ENCODE measurements around the gene RBM39. TPM values are rescaled to one million over a fixed set of nuclear protein-coding genes. Genes with fewer than 3 reads are reported as not detected.

Gene RBM39
- total RNA-seq, 1 donor from 2014 or later = 322 TPM

- DNase-seq (ENCODE audit: low read depth) = peak; percentile 55
- TF ChIP-seq CTCF (IDR thresholded peaks at IDR 0.05; ENCODE audit: insufficient read depth, low read length, severe bottlenecking) = no peak
- no peaks in the 10 kb centered on the region for H3K27me3 ChIP-seq (ENCODE audit: control insufficient read depth, insufficient read depth, low read length)
- no peak for FAIRE-seq
- peaks cover 1% of the 10 kb centered on the region for H3K36me3 ChIP-seq (ENCODE audit: control insufficient read depth, insufficient read depth, low read length)
- no peak overlapping the region for H3K4me3 ChIP-seq (ENCODE audit: low read depth, low read length)
These were observed 34.5 kb upstream of the RBM39 start for GRCh38 chr20:35776513-35777101.

- DNase-seq (ENCODE audit: low read depth) (no peak), FAIRE-seq (no peak)
- H3K36me3 ChIP-seq (ENCODE audit: control insufficient read depth, insufficient read depth, low read length) = no peaks in the 10 kb centered on the region
- H3K4me3 ChIP-seq (ENCODE audit: low read depth, low read length) = no peak overlapping the region
- TF ChIP-seq CTCF (IDR thresholded peaks at IDR 0.05; ENCODE audit: insufficient read depth, low read length, severe bottlenecking) = no peak
- no peaks in the 10 kb centered on the region for H3K27me3 ChIP-seq (ENCODE audit: control insufficient read depth, insufficient read depth, low read length)
These were observed 32.3 kb upstream of the RBM39 start for GRCh38 chr20:35774391-35774790.

DNA sequence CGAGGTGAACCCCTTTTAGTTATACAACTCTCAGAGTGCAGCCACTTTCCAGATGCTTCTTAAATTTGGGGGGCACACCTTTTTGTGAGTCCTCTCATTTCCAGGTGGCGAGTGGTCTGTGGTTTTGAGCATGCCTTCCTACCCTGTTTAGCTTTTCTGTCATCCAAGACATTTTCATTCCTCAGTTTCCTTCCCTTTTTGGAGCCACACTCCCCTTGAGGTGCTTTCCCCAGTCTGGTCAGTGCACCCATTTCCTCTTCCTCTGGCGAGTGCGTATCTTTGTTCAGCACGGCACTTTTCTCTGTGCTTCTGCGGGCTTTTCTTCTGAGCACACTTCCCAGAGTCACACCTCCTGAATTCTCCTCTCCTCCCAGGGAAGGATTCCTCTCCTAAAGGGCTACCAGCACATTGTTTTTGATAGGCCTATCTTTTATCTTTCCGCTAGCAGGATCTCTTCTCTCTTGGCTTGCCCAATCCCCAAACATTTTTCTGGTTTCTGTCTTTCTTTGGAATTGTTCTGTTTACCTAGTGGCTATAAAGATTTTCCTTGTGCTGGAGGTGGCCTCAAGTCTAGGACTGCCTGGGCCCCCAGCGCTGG is 31.2 kb upstream of the RBM39 start:
- Histone ChIP-seq H3K4me3 (ENCODE audit: low read depth, low read length) (peak overlapping the region; percentile 83), H3K27me3 (ENCODE audit: control insufficient read depth, insufficient read depth, low read length) (no peaks in the 10 kb centered on the region), H3K36me3 (ENCODE audit: control insufficient read depth, insufficient read depth, low read length) (no peaks in the 10 kb centered on the region)
- DNase-seq (ENCODE audit: low read depth) = peak; percentile 30
- no peak for TF ChIP-seq CTCF (IDR thresholded peaks at IDR 0.05; ENCODE audit: insufficient read depth, low read length, severe bottlenecking)
- FAIRE-seq = no peak

GRCh38 chr20:35772563-35773058 is 30.6 kb upstream of the RBM39 start:
- Histone ChIP-seq H3K36me3 (ENCODE audit: control insufficient read depth, insufficient read depth, low read length) (no peaks in the 10 kb centered on the region), H3K27me3 (ENCODE audit: control insufficient read depth, insufficient read depth, low read length) (no peaks in the 10 kb centered on the region), H3K4me3 (ENCODE audit: low read depth, low read length) (peak overlapping the region; percentile 83)
- no peak for DNase-seq (ENCODE audit: low read depth)
- no peak for TF ChIP-seq CTCF (IDR thresholded peaks at IDR 0.05; ENCODE audit: insufficient read depth, low read length, severe bottlenecking)
- FAIRE-seq = no peak

DNA sequence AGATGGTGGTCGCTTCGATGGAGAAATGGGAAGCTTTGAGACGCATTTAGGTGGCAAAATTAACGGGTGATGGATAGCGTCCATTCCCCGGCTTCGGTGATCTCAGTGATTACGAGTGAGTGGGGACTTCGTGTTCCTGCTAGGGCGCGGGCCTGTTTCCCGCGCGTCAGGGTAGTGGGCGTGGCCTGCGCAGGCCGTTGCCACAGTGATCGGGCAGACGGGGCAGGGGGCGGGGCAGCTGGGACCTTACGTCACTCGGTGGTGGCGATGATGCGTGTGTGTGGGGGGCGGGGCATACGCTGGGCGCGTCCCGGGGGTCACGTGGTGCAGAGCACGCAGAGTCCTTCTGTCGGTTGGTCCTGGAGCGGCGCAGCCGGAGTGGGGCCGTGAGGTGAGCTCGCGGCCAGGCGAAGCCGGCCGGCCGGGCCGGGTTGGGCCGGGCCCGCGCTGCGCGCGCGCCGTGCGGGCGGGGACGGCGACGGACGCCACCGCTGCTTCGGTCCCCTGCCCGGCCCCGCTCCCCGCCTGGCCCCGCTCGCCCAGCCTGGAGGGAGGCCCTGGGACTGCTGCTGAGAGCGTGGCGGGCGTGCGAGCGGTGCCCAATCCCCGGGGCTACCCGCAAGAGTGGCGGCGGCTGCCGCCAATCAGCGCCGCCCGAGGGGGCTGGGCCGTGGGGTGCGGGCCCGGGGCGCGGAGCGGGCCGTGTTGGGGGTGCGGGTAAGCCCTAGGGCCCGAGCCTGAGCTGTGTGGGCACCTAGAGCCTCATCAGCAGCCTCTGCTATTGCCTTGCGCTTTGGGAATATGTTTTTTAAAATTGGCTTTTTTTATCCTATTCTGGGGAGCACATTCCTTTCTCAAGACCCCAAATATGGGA is 29.9 kb upstream of the RBM39 start, which contains the start of gene PHF20:
Gene PHF20, plus strand, starts transcription at position 327 of the 874 bp plus-strand sequence. CDS start 29,508 bp downstream, outside the sequence.
- no peak for TF ChIP-seq CTCF (IDR thresholded peaks at IDR 0.05; ENCODE audit: insufficient read depth, low read length, severe bottlenecking)
- DNase-seq (ENCODE audit: low read depth) = peak; percentile 85
- Histone ChIP-seq H3K4me3 (ENCODE audit: low read depth, low read length) (peak within 1 kb of the TSS; percentile 83), H3K36me3 (ENCODE audit: control insufficient read depth, insufficient read depth, low read length) (no peaks in the 10 kb centered on the region), H3K27me3 (ENCODE audit: control insufficient read depth, insufficient read depth, low read length) (no peaks in the 10 kb centered on the region)
- FAIRE-seq = no peak

Measured in bronchial epithelial cell (primary cell).